Measurements from ENCODE around the gene CRMP1.
"Not testable (repeated sequence)": the region's sequence is repeated elsewhere in the genome, so short reads cannot be mapped to it uniquely, and the experiment has no call there.

The CRMP1 gene

DNA sequence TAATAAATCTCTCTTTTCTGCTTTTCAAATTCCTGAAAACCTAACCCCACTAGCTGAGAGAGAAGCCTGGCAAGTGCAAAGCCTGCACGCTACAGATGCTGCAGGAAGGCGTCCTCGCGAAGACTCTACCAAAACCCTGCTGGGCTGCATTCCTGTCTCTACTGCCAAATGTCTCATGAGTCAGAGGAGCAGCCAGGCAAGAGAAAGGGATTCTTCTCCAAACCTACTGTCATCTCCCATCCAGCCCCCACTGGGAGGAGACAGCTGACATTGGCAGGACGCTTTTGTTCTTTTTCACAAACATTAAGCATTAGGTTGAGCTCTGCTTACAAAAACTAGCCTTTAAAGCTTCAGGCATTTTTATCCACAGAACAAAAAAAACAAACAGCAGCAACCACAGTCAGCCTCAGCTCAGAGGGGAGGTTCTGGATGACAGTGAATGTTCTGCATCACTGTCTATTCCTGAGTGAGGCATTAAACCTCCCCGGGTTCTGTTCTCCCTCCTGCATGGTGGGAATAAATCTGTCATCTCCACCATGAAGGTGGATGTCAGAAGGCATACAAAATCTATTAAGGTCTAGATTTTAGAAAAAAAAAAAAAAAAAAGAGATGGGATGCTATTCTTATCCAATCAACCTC lies 18.0 kb downstream of the CRMP1 start:
- peaks cover 10% of the 10 kb centered on the region for H3K36me3 ChIP-seq (ENCODE audit: control insufficient read depth, insufficient read depth, low read length)
- H3K27ac ChIP-seq (ENCODE audit: low read depth, low read length): no peak overlapping the region
- H3K4me1 ChIP-seq (ENCODE audit: control insufficient read depth, insufficient read depth, low read length): peaks cover 7% of the 10 kb centered on the region
- H3K4me3 ChIP-seq (ENCODE audit: low read depth, low read length): no peak overlapping the region
- H3K27me3 ChIP-seq (ENCODE audit: control insufficient read depth, insufficient read depth, low read length): no peaks in the 10 kb centered on the region
- H3K9me3 ChIP-seq (ENCODE audit: control insufficient read depth, insufficient read depth, low read depth, low read length): peaks cover 4% of the 10 kb centered on the region; the same call in 1 of the 2 replicates
- H3K9ac ChIP-seq (ENCODE audit: low read length): no peak overlapping the region

DNA sequence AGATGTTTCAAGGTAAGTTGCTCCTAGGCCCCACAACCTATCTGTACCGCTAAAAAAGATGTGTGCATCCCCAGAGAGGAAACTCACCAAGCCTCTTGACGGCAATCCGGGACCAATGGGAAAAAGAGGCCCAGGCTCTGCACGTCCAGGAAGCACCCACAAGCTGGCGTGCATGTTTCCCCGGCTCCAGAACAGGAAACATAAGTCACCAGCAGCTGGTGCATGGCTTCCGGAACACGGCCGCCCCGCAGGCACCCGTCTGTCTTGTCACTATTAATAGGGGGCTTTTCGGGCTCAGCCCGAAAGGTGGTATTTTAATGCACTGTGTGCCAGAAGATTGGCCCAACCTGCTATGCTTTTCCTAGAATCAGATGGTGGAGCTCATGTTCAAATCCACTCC lies 22.2 kb downstream of the CRMP1 start:
- Histone ChIP-seq H3K4me3 (ENCODE audit: low read depth, low read length) (no peak overlapping the region), H3K36me3 (ENCODE audit: control insufficient read depth, insufficient read depth, low read length) (peaks cover 22% of the 10 kb centered on the region), H3K27ac (ENCODE audit: low read depth, low read length) (no peak overlapping the region), H3K9ac (ENCODE audit: low read length) (no peak overlapping the region), H3K9me3 (ENCODE audit: control insufficient read depth, insufficient read depth, low read depth, low read length) (peaks cover 4% of the 10 kb centered on the region; the same call in 1 of the 2 replicates), H3K27me3 (ENCODE audit: control insufficient read depth, insufficient read depth, low read length) (no peaks in the 10 kb centered on the region), H3K4me1 (ENCODE audit: control insufficient read depth, insufficient read depth, low read length) (peaks cover 7% of the 10 kb centered on the region)

DNA sequence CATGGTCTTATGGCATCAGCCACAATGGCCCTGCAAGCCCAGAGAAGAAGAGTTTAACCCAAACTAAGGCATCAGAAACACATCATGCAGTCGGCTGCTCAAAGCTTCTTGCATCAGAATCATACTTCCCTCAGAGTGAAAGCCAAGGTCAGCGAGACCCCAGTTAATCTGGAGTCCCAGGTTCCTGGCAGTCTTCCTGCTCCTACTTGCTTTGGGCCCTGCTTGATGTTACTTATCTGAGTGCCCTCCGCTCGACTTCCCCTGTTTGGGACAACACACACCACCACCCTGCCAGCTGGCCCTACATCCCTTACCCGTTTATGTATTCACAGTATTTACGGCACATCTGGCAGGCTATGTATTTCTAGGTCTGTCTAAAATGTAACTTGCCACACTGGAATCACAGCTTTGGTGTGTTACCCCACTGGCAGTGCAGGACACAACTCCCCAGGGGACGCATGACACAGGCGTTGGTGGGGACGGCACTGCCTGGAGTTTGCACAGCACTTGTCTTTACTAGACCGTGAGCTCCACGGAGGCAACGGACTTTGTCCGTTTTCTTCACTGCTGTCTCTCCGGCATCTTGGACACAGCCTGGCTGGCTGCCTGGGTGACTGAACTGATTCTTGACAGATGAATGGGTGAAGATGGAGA lies 22.8 kb downstream of the CRMP1 start:
- peaks cover 2% of the 10 kb centered on the region; the same call in 1 of the 2 replicates for H3K4me1 ChIP-seq (ENCODE audit: control insufficient read depth, insufficient read depth, low read length)
- peaks cover 4% of the 10 kb centered on the region; the same call in 1 of the 2 replicates for H3K9me3 ChIP-seq (ENCODE audit: control insufficient read depth, insufficient read depth, low read depth, low read length)
- H3K9ac ChIP-seq (ENCODE audit: low read length): no peak overlapping the region
- H3K36me3 ChIP-seq (ENCODE audit: control insufficient read depth, insufficient read depth, low read length): peaks cover 24% of the 10 kb centered on the region
- H3K27ac ChIP-seq (ENCODE audit: low read depth, low read length): no peak overlapping the region
- H3K27me3 ChIP-seq (ENCODE audit: control insufficient read depth, insufficient read depth, low read length): no peaks in the 10 kb centered on the region
- H3K4me3 ChIP-seq (ENCODE audit: low read depth, low read length): no peak overlapping the region

DNA sequence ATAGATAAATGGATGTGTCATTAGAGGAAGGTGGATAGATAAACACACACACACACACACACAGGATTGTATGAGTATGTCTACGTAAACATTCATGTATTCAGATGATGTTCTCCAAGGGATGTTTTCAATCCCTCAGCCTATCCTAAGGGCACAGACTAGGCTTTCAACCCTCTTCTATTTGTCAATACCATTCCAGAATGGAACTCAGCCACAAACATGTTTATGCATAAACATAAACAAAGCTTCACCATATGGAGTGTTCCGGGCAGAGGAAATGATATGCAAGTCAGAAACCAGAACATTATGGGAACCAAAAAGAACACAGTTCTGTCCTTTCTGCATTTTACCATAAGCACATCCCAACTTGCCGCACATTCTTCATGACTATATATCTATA lies 25.0 kb downstream of the CRMP1 start:
- Histone ChIP-seq H3K36me3 (ENCODE audit: control insufficient read depth, insufficient read depth, low read length) (peaks cover 29% of the 10 kb centered on the region), H3K4me1 (ENCODE audit: control insufficient read depth, insufficient read depth, low read length) (0 out of 2 replicates have a peak, but pooled peaks cover 4% of the 10 kb centered on the region), H3K9ac (ENCODE audit: low read length) (no peak overlapping the region), H3K27ac (ENCODE audit: low read depth, low read length) (no peak overlapping the region), H3K9me3 (ENCODE audit: control insufficient read depth, insufficient read depth, low read depth, low read length) (peaks cover 2% of the 10 kb centered on the region; the same call in 1 of the 2 replicates), H3K27me3 (ENCODE audit: control insufficient read depth, insufficient read depth, low read length) (no peaks in the 10 kb centered on the region), H3K4me3 (ENCODE audit: low read depth, low read length) (no peak overlapping the region)

DNA sequence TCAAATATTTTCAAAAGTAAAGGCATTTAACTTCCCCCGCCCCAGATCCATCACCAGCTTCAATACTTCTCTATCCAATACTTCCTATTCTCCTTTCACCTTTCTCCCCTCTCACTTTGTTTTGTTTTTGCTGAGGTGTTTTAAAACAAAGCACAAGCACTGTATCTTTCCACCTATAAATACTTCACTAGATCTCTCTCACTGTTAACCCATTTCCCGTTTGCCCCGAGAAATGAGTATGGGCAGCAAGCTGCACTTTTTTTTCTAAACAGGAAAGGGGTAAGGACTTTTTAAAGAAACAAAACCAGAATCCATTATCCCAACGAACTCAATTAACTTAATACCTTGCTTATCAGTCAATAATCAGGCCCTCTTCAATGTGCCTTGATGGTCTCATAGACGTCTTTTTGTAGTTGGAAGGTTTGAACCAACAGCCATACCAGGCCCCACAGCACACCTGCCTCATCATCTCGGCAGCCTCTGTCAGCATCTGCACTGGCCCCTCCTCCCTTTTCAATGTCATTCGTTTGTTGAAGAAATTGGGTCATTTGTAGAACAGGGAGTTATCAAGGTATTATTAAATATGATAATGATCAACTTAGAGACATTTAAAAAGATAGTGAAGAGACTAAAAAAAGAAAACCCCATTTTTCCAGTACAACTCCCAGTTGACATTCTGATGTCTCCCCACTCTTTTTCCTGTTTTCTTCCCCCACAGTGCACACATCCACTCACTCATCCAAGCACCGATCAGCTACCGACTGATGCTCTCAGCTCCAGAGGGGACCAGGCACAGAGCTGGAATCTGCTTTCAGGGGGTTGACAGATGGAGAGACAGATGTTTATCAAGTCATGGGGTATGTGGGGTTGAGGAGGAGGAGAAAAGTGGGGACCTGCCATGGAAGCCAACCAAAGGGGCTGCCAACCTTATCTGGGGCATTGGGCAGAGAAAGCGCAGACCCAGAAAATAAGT lies 25.8 kb downstream of the CRMP1 start:
- Histone ChIP-seq H3K4me3 (ENCODE audit: low read depth, low read length) (no peak overlapping the region), H3K36me3 (ENCODE audit: control insufficient read depth, insufficient read depth, low read length) (peaks cover 32% of the 10 kb centered on the region), H3K27me3 (ENCODE audit: control insufficient read depth, insufficient read depth, low read length) (no peaks in the 10 kb centered on the region), H3K9ac (ENCODE audit: low read length) (no peak overlapping the region), H3K9me3 (ENCODE audit: control insufficient read depth, insufficient read depth, low read depth, low read length) (no peaks in the 10 kb centered on the region), H3K4me1 (ENCODE audit: control insufficient read depth, insufficient read depth, low read length) (0 out of 2 replicates have a peak, but pooled peaks cover 4% of the 10 kb centered on the region), H3K27ac (ENCODE audit: low read depth, low read length) (no peak overlapping the region)

DNA sequence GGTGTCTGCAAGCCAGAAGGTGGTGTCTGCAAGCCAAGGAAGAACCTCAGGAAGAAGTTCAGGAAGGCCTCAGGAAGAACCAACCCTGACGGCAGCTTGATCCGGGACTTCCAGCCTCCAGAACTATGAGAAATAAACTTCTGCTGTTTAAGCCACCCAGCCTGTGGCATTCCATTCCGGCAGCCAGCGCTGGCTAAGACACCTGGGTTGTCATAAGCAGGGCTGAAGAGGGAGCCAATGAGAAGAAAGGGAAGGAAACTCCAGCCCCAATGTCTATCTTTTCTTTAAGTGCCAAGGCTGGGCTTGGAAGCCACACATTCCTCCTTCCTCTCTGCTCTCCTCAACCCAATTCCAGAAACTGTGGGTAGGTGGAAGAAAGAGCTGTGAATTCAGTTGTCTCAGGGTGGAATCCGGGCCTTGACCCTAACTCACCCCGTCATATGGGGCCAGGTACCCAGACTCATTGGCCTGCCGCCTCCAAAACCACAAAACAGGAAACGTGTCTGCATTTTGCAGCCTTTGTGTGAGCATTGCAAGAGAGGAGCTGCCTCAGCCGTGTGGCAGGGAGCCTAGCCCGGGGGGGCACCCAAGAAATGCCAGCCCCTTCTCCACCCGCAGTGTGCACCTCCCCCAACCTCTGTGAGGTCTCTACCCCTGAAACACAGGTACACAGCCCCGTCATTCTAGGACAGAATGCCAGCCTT lies 26.8 kb downstream of the CRMP1 start:
- Histone ChIP-seq H3K27ac (ENCODE audit: low read depth, low read length) (no peak overlapping the region), H3K9me3 (ENCODE audit: control insufficient read depth, insufficient read depth, low read depth, low read length) (no peaks in the 10 kb centered on the region), H3K27me3 (ENCODE audit: control insufficient read depth, insufficient read depth, low read length) (no peaks in the 10 kb centered on the region), H3K36me3 (ENCODE audit: control insufficient read depth, insufficient read depth, low read length) (peaks cover 37% of the 10 kb centered on the region), H3K4me3 (ENCODE audit: low read depth, low read length) (no peak overlapping the region), H3K9ac (ENCODE audit: low read length) (no peak overlapping the region), H3K4me1 (ENCODE audit: control insufficient read depth, insufficient read depth, low read length) (0 out of 2 replicates have a peak, but pooled peaks cover 4% of the 10 kb centered on the region)

DNA sequence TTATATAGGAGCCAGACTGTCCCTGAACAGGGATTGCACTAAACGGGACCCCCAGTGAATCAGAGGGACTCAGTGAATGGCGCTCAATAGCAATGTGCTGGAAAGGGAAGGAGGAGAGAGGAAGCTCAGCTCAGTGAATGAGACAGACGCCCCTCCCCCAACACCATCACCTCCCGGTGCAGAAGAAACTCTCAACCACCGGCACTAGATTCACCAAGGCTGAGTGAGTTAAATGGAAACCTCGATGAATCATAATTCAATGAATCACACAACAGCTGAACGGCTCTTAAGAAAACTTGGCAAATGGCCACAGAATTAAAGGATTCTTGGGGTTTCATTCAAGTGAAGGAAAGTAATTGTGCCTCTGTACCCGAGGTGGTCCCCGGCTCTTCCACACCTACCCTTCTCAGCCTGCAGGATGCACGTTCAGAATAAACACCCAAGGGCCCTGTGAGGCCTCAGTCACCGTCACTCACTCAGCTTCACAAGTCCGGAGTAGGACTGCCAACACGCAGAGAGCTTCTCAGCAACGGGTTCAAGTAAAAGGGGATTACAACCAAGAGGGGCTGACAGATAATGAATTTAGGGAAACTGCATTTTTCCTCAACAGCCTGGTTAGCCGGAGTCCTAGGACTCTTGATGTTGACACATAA lies 29.3 kb downstream of the CRMP1 start:
- Histone ChIP-seq H3K4me3 (ENCODE audit: low read depth, low read length) (no peak overlapping the region), H3K27me3 (ENCODE audit: control insufficient read depth, insufficient read depth, low read length) (no peaks in the 10 kb centered on the region), H3K36me3 (ENCODE audit: control insufficient read depth, insufficient read depth, low read length) (peaks cover 48% of the 10 kb centered on the region), H3K4me1 (ENCODE audit: control insufficient read depth, insufficient read depth, low read length) (0 out of 2 replicates have a peak, but pooled peaks cover 4% of the 10 kb centered on the region), H3K9ac (ENCODE audit: low read length) (no peak overlapping the region), H3K9me3 (ENCODE audit: control insufficient read depth, insufficient read depth, low read depth, low read length) (no peaks in the 10 kb centered on the region), H3K27ac (ENCODE audit: low read depth, low read length) (no peak overlapping the region)

DNA sequence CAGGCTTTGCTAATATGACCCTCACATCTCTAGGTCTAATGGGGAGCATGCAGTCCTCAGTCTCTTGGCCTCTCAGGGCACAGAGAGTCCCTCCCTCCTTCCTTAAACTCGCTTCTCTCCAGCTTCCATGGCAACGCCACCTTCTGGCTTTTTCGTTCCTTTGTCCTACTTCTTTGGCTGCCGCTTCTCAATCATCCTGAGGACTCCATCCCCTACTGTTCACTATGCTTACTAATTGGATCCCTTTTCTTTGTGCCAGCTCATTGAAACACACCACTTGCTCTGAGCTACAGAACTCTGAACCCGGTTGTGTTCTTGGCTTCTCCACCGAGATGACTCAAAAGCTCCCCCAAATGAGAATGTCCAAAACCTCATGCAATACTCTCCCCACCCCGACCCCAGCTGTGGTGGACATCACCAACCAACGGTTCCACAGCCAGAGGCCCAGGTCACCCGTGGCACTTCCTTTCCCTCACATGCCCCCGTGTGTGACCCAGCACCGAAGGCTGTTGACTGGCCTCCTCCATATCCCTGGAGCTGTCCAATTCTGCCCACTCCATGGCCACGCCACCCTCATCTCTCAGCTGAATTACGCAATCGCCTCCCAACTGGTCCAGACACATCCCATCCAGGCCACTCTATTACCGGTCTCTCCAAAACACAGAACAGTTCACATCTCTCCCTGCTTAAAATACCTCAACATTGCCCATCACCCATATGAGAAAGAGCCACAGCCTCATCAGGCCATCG lies 34.7 kb downstream of the CRMP1 start:
- H3K4me1 ChIP-seq (ENCODE audit: control insufficient read depth, insufficient read depth, low read length): no peaks in the 10 kb centered on the region
- H3K9me3 ChIP-seq (ENCODE audit: control insufficient read depth, insufficient read depth, low read depth, low read length): no peaks in the 10 kb centered on the region
- H3K9ac ChIP-seq (ENCODE audit: low read length): no peak overlapping the region
- H3K27me3 ChIP-seq (ENCODE audit: control insufficient read depth, insufficient read depth, low read length): no peaks in the 10 kb centered on the region
- peaks cover 79% of the 10 kb centered on the region for H3K36me3 ChIP-seq (ENCODE audit: control insufficient read depth, insufficient read depth, low read length)
- H3K27ac ChIP-seq (ENCODE audit: low read depth, low read length): no peak overlapping the region
- no peak overlapping the region for H3K4me3 ChIP-seq (ENCODE audit: low read depth, low read length)

DNA sequence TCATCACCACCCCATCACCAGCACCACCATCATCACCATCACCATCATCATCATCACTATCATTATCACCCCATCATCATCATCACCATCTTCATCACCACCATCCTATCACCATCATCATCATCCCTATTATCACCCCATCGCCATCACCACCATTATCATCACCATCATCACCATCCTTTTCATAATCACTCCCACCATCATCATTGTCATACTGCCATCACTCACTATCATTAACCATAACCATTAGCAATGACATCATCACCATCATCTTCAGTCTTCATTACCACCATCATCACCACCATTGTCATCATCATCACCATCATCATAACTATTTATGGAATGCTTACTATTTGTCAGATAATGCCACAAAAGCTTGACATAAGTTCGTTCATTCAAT lies 35.7 kb downstream of the CRMP1 start:
- Histone ChIP-seq H3K9me3 (ENCODE audit: control insufficient read depth, insufficient read depth, low read depth, low read length) (no peaks in the 10 kb centered on the region), H3K27ac (ENCODE audit: low read depth, low read length) (no peak overlapping the region), H3K36me3 (ENCODE audit: control insufficient read depth, insufficient read depth, low read length) (peaks cover 82% of the 10 kb centered on the region), H3K4me1 (ENCODE audit: control insufficient read depth, insufficient read depth, low read length) (no peaks in the 10 kb centered on the region), H3K9ac (ENCODE audit: low read length) (no peak overlapping the region), H3K27me3 (ENCODE audit: control insufficient read depth, insufficient read depth, low read length) (no peaks in the 10 kb centered on the region), H3K4me3 (ENCODE audit: low read depth, low read length) (no peak overlapping the region)

DNA sequence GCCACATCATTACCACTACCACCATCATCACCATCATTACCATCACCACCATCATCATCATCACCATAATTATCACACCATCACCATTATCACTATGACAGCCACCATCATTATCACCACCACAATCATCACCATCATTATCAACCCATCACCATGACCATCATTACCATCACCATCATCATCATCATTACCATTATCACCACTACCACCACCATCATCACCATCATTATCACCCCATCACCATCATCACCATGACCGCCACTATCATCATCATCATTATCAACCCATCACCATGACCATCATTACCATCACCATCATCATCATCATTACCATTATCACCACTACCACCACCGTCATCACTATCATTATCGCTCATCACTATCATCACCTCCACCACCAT lies 36.5 kb downstream of the CRMP1 start:
- not testable (repeated sequence) for H3K27me3 ChIP-seq (ENCODE audit: control insufficient read depth, insufficient read depth, low read length); H3K27ac ChIP-seq (ENCODE audit: low read depth, low read length); H3K9ac ChIP-seq (ENCODE audit: low read length); H3K4me1 ChIP-seq (ENCODE audit: control insufficient read depth, insufficient read depth, low read length); H3K4me3 ChIP-seq (ENCODE audit: low read depth, low read length); H3K9me3 ChIP-seq (ENCODE audit: control insufficient read depth, insufficient read depth, low read depth, low read length)
- peaks cover 86% of the 10 kb centered on the region for H3K36me3 ChIP-seq (ENCODE audit: control insufficient read depth, insufficient read depth, low read length)

Data from HUES6 (cell line).